ENCODE results near the gene RTN3.
A peak's percentile ranks its signal among the peaks of the same experiment; 100 is the strongest.

The RTN3 gene

DNA sequence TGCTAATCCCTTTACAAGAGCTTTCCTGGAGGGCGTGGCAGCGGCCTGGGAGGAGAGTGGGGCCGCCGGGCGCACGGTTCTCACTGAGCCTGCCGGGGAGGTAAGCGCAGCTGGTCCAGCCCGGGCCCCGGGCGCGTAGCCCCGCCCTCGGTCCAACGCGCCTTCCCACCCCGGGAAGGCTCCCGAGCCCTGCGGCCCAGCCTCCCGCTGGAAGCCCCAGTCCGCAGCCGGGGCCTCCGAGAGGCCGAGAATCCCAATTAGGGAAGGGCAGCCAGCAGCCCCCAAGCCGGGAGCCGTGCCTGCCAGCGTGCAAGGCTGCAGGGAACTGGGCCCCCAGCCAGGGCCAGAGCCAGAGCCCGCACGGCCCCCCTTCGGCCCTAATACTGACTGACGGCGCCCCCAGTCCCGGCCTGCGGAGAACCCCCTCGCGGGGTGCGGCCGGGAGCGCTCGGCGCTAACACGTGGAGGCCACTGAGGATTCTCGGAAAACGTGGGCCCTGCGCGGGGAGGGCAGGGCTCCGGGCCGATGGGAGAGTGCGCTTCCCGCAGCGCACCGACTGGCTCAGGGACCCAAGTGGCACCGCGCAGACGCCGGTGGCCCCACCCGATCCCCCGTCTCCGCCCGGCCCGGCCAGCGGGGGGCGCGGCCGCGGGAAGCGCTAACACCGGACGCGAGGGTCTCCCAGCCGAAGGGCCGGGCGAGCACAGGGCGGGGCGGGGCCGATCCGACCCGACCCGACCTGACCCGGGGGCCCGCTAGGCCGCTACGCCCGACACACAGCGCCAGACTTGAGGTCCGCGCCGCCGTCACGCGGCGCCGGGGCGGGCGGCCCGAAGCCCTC is 81.6 kb downstream of the RTN3 start:
- Mint-ChIP-seq H3K27me3 (no peaks in the 10 kb centered on the region), H3K4me3 (no peak overlapping the region), H3K4me1 (ENCODE audit: low read depth in 2 of 2) (peaks cover 7% of the 10 kb centered on the region in 2 donors), H3K36me3 (ENCODE audit: insufficient read depth) (peaks cover 9% of the 10 kb centered on the region), H3K9me3 (no peaks in the 10 kb centered on the region), H3K27ac (no peak overlapping the region)
- DNase-seq, result no peak
- no peak for ATAC-seq (replicated peaks)

GRCh38 chr11:63763496-63764339 is 82.4 kb downstream of the RTN3 start:
- no peaks in the 10 kb centered on the region for H3K9me3 Mint-ChIP-seq

DNA sequence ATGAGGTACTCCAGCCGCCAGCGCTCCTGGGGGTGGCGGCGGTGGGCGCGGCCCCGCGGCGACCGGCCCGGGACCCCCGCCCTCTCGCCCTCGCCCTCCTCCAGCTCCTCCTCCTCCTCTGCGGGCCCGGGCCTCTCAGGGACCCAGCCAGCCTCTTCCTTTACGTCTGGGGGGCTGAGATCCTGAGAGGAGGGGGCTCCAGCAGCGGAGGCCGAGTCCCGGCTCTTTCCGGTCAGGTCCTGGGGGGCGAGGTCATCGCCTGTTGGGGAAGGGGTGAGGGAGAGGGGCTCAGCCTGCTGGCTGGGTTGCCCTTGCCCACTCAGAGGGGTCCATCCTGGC is 83.0 kb downstream of the RTN3 start:
- DNase-seq (no peak), ATAC-seq (replicated peaks) (no peak)
- Mint-ChIP-seq H3K27ac (no peak overlapping the region), H3K4me3 (no peak overlapping the region), H3K27me3 (no peaks in the 10 kb centered on the region), H3K36me3 (ENCODE audit: insufficient read depth) (peaks cover 5% of the 10 kb centered on the region), H3K4me1 (ENCODE audit: low read depth in 2 of 2) (peaks cover 7 to 8% of the 10 kb centered on the region in 2 donors), H3K9me3 (no peaks in the 10 kb centered on the region)

More at GRCh38 chr11:63763496-63764339, 82.4 kb downstream of the RTN3 start:
- no peak overlapping the region for H3K4me3 Mint-ChIP-seq
- no peaks in the 10 kb centered on the region for H3K27me3 Mint-ChIP-seq
- H3K36me3 Mint-ChIP-seq (ENCODE audit: insufficient read depth), result peaks cover 7% of the 10 kb centered on the region
- H3K4me1 Mint-ChIP-seq (ENCODE audit: low read depth in 2 of 2), result peaks cover 7 to 8% of the 10 kb centered on the region in 2 donors
- H3K27ac Mint-ChIP-seq, result no peak overlapping the region
- ATAC-seq (replicated peaks) (no peak), DNase-seq (no peak)

DNA sequence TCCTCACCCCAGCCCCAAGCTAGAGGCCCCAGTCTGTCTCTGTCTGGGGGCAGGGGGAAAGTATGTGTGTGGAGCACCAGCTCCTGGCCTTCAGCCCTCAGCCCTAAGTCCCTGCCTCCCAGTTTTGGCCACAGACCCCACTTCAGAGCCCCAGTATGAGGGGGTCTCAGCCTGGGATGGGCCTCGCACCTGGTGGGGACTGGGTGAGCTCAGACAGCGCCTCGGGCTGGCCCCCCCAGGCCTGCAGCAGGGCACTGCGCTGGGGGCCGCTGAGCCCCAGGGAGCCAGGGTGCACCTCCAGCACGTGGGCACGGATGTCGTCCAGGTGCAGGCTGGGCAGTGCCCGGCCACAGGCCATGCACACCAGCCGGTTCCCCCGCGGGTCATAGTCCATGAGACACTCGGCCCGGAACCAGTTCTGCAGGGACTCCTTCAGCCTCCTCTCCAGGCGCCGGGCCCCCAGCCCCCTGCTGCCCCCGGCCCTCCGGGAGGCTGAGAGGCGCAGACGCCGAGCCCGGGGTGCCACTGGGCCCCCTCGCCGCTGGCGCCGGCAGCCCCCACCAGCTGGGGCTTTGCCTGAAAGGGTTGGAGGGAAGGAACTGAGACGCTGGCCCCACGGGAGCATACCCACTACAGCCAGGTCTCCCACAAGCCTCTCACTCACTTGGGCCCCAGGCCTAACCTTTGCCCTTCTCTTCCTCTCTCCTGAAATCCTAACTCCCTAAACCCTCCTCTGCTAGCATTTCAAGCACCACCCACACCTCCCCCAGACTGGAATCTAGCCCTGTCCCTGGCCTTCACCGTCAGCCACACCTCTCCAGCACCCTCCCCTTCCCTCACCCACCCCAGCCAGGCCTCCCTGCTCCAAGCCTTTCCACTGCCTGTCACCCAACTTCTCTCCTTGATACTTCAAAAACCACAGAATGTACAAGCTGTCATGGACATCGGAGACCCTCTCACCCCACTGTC is 83.7 kb downstream of the RTN3 start:
- DNase-seq, result no peak
- Mint-ChIP-seq H3K27ac (no peak overlapping the region), H3K36me3 (ENCODE audit: insufficient read depth) (peaks cover 2% of the 10 kb centered on the region), H3K27me3 (no peaks in the 10 kb centered on the region), H3K4me3 (no peak overlapping the region), H3K9me3 (no peaks in the 10 kb centered on the region), H3K4me1 (ENCODE audit: low read depth in 2 of 2) (peaks cover 7 to 8% of the 10 kb centered on the region in 2 donors)
- ATAC-seq (replicated peaks), result no peak

DNA sequence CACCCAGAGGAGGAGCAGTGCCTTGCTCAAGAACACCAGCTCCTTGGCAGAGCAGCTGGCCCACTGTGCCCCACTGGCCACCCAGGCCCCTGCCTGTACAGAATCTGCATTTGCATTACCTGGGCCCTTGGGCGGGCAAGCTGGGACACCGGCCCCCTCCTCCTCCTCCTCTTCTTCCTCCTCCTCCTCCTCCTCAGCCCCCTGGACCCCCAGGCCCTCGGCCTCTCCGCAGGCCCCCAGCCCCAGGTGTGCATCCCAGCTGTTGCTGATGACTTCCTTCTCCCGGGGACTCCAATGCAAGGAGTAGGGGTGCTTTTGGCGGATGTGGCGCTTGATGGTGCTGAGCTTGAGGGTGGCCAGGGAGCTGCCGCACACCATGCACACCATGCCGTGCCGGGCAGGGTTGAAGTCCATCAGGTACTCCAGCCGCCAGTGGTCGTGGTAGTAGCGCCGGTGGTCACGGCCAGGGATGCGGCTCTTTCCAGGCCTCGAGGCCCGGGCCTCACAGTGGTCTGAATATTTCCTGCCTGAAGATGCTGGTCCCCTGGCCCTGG is 84.5 kb downstream of the RTN3 start:
- H3K27ac Mint-ChIP-seq, result no peak overlapping the region
- ATAC-seq (replicated peaks) (no peak), DNase-seq (no peak)
- no peaks in the 10 kb centered on the region for H3K27me3 Mint-ChIP-seq
- H3K4me1 Mint-ChIP-seq (ENCODE audit: low read depth in 2 of 2), result peaks cover 7 to 9% of the 10 kb centered on the region in 2 donors
- H3K9me3 Mint-ChIP-seq, result no peaks in the 10 kb centered on the region
- H3K36me3 Mint-ChIP-seq (ENCODE audit: insufficient read depth), result peaks cover 2% of the 10 kb centered on the region
- H3K4me3 Mint-ChIP-seq, result peak overlapping the region in 1 of 2 donors; percentile 23

- Mint-ChIP-seq H3K4me3 (peak overlapping the region; percentile 99), H3K27ac (peak overlapping the region in 1 of 2 donors; percentile 87), H3K27me3 (peaks cover 5 to 8% of the 10 kb centered on the region in 2 donors), H3K9me3 (no peaks in the 10 kb centered on the region), H3K4me1 (ENCODE audit: low read depth in 2 of 2) (peaks cover 7 to 9% of the 10 kb centered on the region in 2 donors), H3K36me3 (ENCODE audit: insufficient read depth) (peaks cover 2% of the 10 kb centered on the region)
- DNase-seq (no peak), ATAC-seq (replicated peaks) (no peak)
These were observed 85.4 kb downstream of the RTN3 start for GRCh38 chr11:63766531-63767235.

- Mint-ChIP-seq H3K9me3 (no peaks in the 10 kb centered on the region), H3K4me1 (ENCODE audit: low read depth in 2 of 2) (peaks cover 7 to 9% of the 10 kb centered on the region in 2 donors), H3K27me3 (peaks cover 8 to 13% of the 10 kb centered on the region in 2 donors), H3K36me3 (ENCODE audit: insufficient read depth) (peaks cover 2% of the 10 kb centered on the region), H3K27ac (peak overlapping the region; percentile 87 to 93), H3K4me3 (peak overlapping the region; percentile 99)
- no peak for ATAC-seq (replicated peaks)
- no peak for DNase-seq
These were observed 85.9 kb downstream of the RTN3 start for GRCh38 chr11:63767267-63767564.

- Mint-ChIP-seq H3K4me1 (ENCODE audit: low read depth in 2 of 2) (peaks cover 7 to 9% of the 10 kb centered on the region in 2 donors), H3K4me3 (peak overlapping the region; percentile 99), H3K27me3 (peaks cover 11 to 18% of the 10 kb centered on the region in 2 donors), H3K27ac (peak overlapping the region; percentile 87 to 93), H3K36me3 (ENCODE audit: insufficient read depth) (peaks cover 2% of the 10 kb centered on the region), H3K9me3 (no peaks in the 10 kb centered on the region)
- ATAC-seq (replicated peaks), result peak; percentile 20
- DNase-seq, result peak in 1 of 3 experiments; percentile 14
These were observed 86.4 kb downstream of the RTN3 start for GRCh38 chr11:63767565-63768236.

DNA sequence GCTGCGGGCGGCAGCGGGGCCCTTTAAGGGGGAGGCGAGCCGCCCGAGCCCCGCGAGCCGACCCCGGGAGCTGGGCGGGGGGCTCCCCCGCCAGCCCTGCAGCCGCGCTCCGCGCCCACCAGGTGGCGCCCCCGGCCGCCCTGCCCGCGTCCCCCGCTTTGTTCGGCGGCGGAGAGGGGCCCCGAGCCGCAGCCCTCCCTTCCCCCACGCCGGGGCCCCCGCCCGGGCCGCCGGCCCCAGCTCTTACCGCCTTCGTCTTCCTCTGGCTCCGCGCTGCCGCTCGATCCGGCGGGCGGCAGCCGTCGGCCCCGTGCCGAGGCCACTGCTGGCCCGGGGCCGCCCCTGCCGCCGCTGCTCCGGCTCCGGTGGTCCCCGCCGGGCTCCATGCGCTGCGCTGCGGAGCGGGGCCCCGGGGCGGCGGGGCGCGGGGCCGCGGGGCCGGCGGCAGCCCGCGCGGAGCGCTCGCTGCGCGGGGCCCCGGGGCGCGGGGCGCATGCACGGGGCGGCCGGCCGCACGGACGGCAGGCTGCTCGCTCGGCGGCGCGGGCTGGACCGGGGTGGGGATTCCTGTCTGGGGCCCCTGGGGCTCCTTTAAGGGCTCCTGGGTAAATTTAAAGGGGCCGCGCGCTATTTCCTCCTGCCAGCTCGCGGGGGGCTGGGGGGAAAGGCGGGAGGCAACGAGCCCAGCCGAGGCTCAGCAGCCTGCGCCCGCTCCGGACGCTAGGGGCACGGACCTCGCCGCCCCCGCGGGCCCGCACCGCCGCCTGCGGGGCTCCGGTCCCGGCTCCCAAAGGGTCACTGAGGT is 87.1 kb downstream of the RTN3 start, which contains the start of gene ZFTA:
ZFTA (minus strand) TSS at position 539 of the 805 bp plus-strand sequence; CDS start at position 386, 153 bp downstream.
- H3K4me3 Mint-ChIP-seq, result peak within 1 kb of the TSS; percentile 99
- peak; percentile 72 for ATAC-seq (replicated peaks)
- peaks cover 2% of the 10 kb centered on the region for H3K36me3 Mint-ChIP-seq (ENCODE audit: insufficient read depth)
- peak within 1 kb of the TSS; percentile 87 to 93 for H3K27ac Mint-ChIP-seq
- peaks cover 7 to 9% of the 10 kb centered on the region in 2 donors for H3K4me1 Mint-ChIP-seq (ENCODE audit: low read depth in 2 of 2)
- H3K27me3 Mint-ChIP-seq, result peaks cover 11 to 23% of the 10 kb centered on the region in 2 donors
- no peaks in the 10 kb centered on the region for H3K9me3 Mint-ChIP-seq
- DNase-seq, result peak; percentile 52 to 69 (median 55)

GRCh38 chr11:63769042-63769713 is 87.9 kb downstream of the RTN3 start:
- peaks cover 2% of the 10 kb centered on the region for H3K36me3 Mint-ChIP-seq (ENCODE audit: insufficient read depth)
- peaks cover 11 to 23% of the 10 kb centered on the region in 2 donors for H3K27me3 Mint-ChIP-seq
- H3K9me3 Mint-ChIP-seq, result no peaks in the 10 kb centered on the region
- H3K4me3 Mint-ChIP-seq, result peak overlapping the region; percentile 33 to 55
- no peak overlapping the region for H3K27ac Mint-ChIP-seq
- H3K4me1 Mint-ChIP-seq (ENCODE audit: low read depth in 2 of 2), result peaks cover 7 to 9% of the 10 kb centered on the region in 2 donors
- ATAC-seq (replicated peaks) (peak; percentile 50), DNase-seq (peak in 2 of 3 experiments; percentile 18 to 29)
